ENCODE measurements around the gene ENOX1. TPM values are rescaled to one million over a fixed set of nuclear protein-coding genes. Genes with fewer than 3 reads are reported as not detected.

Gene ENOX1
- total RNA-seq, 1 donor from 2014 or later: 11.5 TPM

DNA sequence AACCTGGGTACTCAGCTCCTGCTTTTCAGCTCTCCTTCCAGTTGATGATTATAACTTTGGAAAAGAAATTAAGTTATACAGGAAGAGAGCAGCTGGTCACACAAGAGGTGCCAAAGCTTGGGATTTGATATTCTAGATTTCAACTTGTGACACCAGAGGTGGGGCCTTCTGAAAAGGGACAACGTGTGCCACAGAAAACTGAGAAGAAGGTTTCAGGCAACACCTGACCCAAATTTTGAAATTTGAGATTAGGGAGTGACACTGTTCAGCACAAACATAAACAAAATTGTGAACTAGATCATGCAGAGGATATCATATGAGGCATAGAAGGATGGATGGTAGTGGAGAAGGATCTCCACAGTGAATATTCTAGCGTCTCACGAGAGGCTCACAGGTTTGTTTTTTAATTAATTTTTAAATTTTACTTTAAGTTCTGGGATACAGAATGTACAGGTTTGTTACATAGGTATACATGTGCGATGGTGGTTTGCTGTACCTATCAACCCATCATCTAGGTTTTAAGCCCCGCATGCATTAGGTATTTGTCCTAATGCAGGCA is 379.7 kb downstream of the ENOX1 start:
- Histone ChIP-seq H3K27ac (ENCODE audit: low read depth, low read length) (peak overlapping the region; percentile 66), H3K4me1 (ENCODE audit: control insufficient read depth in 3 of 3, insufficient read depth in 3 of 3, low read length in 3 of 3) (peaks cover 3 to 7% (median 5%) of the 10 kb centered on the region in 3 donors), H3K36me3 (ENCODE audit: control insufficient read depth in 3 of 3, insufficient read depth in 3 of 3, low read length in 3 of 3) (no peaks in the 10 kb centered on the region), H3K9ac (ENCODE audit: low read depth in 1 of 3, low read length in 3 of 3) (no peak overlapping the region), H3K9me3 (ENCODE audit: control insufficient read depth in 3 of 3, low read length in 3 of 3) (no peaks in the 10 kb centered on the region), H3K27me3 (ENCODE audit: control insufficient read depth in 3 of 3, insufficient read depth in 3 of 3, low read length in 3 of 3) (no peaks in the 10 kb centered on the region), H3K4me3 (ENCODE audit: low read length in 3 of 3) (peak overlapping the region in 1 of 3 donors; percentile 8)

DNA sequence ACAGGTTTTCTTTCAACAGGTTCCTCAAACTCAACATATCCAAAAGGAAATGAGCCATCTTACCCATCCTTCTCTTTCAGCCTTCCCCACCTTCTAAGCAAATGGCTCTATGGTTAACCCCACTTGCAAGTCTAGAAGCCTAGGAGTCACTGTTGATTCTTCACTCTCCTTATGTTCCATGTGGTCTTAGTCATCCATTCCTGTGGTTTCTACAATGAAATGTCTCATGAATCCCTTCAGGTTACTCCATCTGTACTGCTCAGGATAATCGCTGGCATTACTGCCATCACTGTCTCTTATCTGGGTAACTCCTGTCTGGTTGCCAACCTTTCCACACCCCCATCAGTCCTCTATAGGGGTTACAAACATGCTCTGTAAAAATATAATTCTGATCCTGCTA is 381.3 kb downstream of the ENOX1 start:
- no peak overlapping the region for H3K27ac ChIP-seq (ENCODE audit: low read depth, low read length)
- H3K4me1 ChIP-seq (ENCODE audit: control insufficient read depth in 3 of 3, insufficient read depth in 3 of 3, low read length in 3 of 3): peaks cover 0 to 3% (median 0%) of the 10 kb centered on the region in 3 donors
- H3K9me3 ChIP-seq (ENCODE audit: control insufficient read depth in 3 of 3, low read length in 3 of 3): no peaks in the 10 kb centered on the region
- H3K9ac ChIP-seq (ENCODE audit: low read depth in 1 of 3, low read length in 3 of 3): no peak overlapping the region
- no peaks in the 10 kb centered on the region for H3K36me3 ChIP-seq (ENCODE audit: control insufficient read depth in 3 of 3, insufficient read depth in 3 of 3, low read length in 3 of 3)
- no peaks in the 10 kb centered on the region for H3K27me3 ChIP-seq (ENCODE audit: control insufficient read depth in 3 of 3, insufficient read depth in 3 of 3, low read length in 3 of 3)
- H3K4me3 ChIP-seq (ENCODE audit: low read length in 3 of 3): no peak overlapping the region

DNA sequence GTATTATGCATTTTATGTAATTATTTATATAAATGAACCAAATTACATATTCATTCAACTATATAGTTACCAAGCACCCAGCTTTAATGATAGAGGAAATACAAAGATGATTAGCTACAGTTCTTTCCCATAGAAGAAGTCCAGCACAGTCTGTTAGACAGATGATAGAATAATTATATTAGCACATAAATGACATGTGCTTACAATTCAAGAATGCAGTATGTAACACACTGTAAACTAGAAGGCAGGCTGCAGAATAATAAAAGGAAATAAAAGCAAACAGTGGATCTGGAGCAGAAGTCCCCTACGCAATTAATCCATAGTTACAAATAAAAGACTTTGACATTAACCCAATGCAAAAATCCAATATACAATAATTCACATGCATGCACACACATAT is 384.4 kb downstream of the ENOX1 start:
- H3K4me3 ChIP-seq (ENCODE audit: low read length in 3 of 3): no peak overlapping the region
- no peaks in the 10 kb centered on the region for H3K9me3 ChIP-seq (ENCODE audit: control insufficient read depth in 3 of 3, low read length in 3 of 3)
- peaks cover 0 to under 1% (median 0%) of the 10 kb centered on the region in 3 donors for H3K4me1 ChIP-seq (ENCODE audit: control insufficient read depth in 3 of 3, insufficient read depth in 3 of 3, low read length in 3 of 3)
- H3K9ac ChIP-seq (ENCODE audit: low read depth in 1 of 3, low read length in 3 of 3): no peak overlapping the region
- no peak overlapping the region for H3K27ac ChIP-seq (ENCODE audit: low read depth, low read length)
- H3K36me3 ChIP-seq (ENCODE audit: control insufficient read depth in 3 of 3, insufficient read depth in 3 of 3, low read length in 3 of 3): no peaks in the 10 kb centered on the region
- no peaks in the 10 kb centered on the region for H3K27me3 ChIP-seq (ENCODE audit: control insufficient read depth in 3 of 3, insufficient read depth in 3 of 3, low read length in 3 of 3)

DNA sequence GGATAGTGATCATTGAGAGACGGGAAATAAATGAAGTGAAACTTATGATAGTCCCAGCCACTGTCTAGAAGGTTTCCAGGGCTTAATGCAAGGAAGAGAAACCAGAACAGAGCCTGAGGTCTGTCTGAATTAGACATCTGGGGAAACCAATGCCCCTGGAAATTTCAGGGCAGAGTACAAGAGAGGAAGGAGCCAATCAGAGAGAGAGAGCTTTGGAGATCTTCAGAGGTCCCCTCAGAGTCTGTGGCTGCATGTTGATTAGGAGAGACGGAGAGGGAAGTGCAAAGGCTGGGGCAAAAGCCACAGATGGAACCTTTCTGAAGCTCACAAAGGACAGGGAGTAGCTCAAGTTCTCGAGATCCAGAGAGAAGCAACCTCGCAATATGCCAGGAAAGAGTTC is 385.4 kb downstream of the ENOX1 start:
- Histone ChIP-seq H3K4me3 (ENCODE audit: low read length in 3 of 3) (no peak overlapping the region), H3K27me3 (ENCODE audit: control insufficient read depth in 3 of 3, insufficient read depth in 3 of 3, low read length in 3 of 3) (no peaks in the 10 kb centered on the region), H3K9me3 (ENCODE audit: control insufficient read depth in 3 of 3, low read length in 3 of 3) (no peaks in the 10 kb centered on the region), H3K36me3 (ENCODE audit: control insufficient read depth in 3 of 3, insufficient read depth in 3 of 3, low read length in 3 of 3) (no peaks in the 10 kb centered on the region), H3K9ac (ENCODE audit: low read depth in 1 of 3, low read length in 3 of 3) (no peak overlapping the region), H3K4me1 (ENCODE audit: control insufficient read depth in 3 of 3, insufficient read depth in 3 of 3, low read length in 3 of 3) (no peaks in the 10 kb centered on the region), H3K27ac (ENCODE audit: low read depth, low read length) (no peak overlapping the region)

DNA sequence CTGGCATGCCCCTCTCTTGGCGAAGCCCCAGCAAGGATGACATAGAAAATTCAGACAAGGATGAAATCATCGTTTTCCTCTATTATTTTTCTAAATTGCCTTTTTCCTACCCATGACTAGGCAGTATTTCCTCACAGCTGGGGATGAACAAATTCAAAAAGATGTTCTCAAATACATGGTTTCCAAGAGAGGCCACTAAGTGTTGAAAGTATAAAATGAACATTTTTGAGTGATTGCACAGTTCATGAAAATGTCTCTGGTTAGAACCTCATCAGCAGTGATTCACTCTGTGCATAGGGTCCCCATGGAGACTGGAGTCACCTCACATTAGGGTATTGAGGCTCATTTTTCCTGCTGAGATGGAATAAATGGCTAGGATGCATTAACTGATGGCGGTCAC is 389.7 kb downstream of the ENOX1 start:
- Histone ChIP-seq H3K9ac (ENCODE audit: low read depth in 1 of 3, low read length in 3 of 3) (no peak overlapping the region), H3K9me3 (ENCODE audit: control insufficient read depth in 3 of 3, low read length in 3 of 3) (no peaks in the 10 kb centered on the region), H3K36me3 (ENCODE audit: control insufficient read depth in 3 of 3, insufficient read depth in 3 of 3, low read length in 3 of 3) (no peaks in the 10 kb centered on the region), H3K27me3 (ENCODE audit: control insufficient read depth in 3 of 3, insufficient read depth in 3 of 3, low read length in 3 of 3) (no peaks in the 10 kb centered on the region), H3K4me3 (ENCODE audit: low read length in 3 of 3) (no peak overlapping the region), H3K27ac (ENCODE audit: low read depth, low read length) (no peak overlapping the region), H3K4me1 (ENCODE audit: control insufficient read depth in 3 of 3, insufficient read depth in 3 of 3, low read length in 3 of 3) (no peaks in the 10 kb centered on the region)

DNA sequence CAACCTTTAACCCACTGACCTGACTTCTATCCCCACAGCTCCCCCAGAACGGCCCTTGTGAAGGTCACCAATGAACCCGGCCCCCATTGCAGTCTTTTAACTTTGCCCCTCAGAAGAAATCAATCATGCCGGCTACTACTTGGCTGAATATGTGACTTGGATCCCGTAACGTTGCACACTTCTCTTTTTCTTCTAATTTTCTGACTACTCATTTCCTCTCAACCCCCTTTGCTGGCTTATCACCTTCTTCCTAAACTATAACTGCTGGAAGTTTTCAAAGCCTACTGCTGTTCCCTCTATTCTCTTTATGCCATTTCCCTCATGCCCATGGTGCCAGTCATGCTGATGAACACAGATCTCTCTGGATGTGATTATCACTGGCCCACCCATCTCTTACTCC is 395.7 kb downstream of the ENOX1 start:
- no peak overlapping the region for H3K9ac ChIP-seq (ENCODE audit: low read depth in 1 of 3, low read length in 3 of 3)
- peak overlapping the region; percentile 9 for H3K27ac ChIP-seq (ENCODE audit: low read depth, low read length)
- H3K4me3 ChIP-seq (ENCODE audit: low read length in 3 of 3): no peak overlapping the region
- no peaks in the 10 kb centered on the region for H3K27me3 ChIP-seq (ENCODE audit: control insufficient read depth in 3 of 3, insufficient read depth in 3 of 3, low read length in 3 of 3)
- H3K36me3 ChIP-seq (ENCODE audit: control insufficient read depth in 3 of 3, insufficient read depth in 3 of 3, low read length in 3 of 3): no peaks in the 10 kb centered on the region
- peaks cover 8 to 24% (median 19%) of the 10 kb centered on the region in 3 donors for H3K4me1 ChIP-seq (ENCODE audit: control insufficient read depth in 3 of 3, insufficient read depth in 3 of 3, low read length in 3 of 3)
- no peaks in the 10 kb centered on the region for H3K9me3 ChIP-seq (ENCODE audit: control insufficient read depth in 3 of 3, low read length in 3 of 3)

DNA sequence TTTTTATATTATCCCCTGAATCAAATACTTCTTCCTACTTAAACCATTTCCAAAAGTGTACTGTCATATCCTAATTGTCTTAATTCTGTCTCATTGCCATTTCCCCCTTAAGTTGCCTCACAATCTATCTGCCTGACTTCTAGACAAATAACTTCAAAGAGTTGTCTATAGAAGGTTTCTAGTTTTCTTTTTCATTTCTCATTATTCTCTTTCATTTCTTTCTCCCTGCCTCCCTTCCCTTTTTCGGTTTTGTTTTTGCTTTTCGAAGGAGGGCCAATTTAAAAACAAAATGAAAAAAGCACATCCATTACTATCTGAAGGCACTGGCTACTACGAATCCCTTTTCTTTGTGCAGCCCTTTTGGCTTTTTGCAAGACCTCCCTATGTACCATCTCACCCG is 396.2 kb downstream of the ENOX1 start:
- Histone ChIP-seq H3K4me3 (ENCODE audit: low read length in 3 of 3) (no peak overlapping the region), H3K9me3 (ENCODE audit: control insufficient read depth in 3 of 3, low read length in 3 of 3) (no peaks in the 10 kb centered on the region), H3K27me3 (ENCODE audit: control insufficient read depth in 3 of 3, insufficient read depth in 3 of 3, low read length in 3 of 3) (no peaks in the 10 kb centered on the region), H3K9ac (ENCODE audit: low read depth in 1 of 3, low read length in 3 of 3) (no peak overlapping the region), H3K36me3 (ENCODE audit: control insufficient read depth in 3 of 3, insufficient read depth in 3 of 3, low read length in 3 of 3) (no peaks in the 10 kb centered on the region), H3K27ac (ENCODE audit: low read depth, low read length) (peak overlapping the region; percentile 9), H3K4me1 (ENCODE audit: control insufficient read depth in 3 of 3, insufficient read depth in 3 of 3, low read length in 3 of 3) (peaks cover 8 to 24% (median 19%) of the 10 kb centered on the region in 3 donors)

DNA sequence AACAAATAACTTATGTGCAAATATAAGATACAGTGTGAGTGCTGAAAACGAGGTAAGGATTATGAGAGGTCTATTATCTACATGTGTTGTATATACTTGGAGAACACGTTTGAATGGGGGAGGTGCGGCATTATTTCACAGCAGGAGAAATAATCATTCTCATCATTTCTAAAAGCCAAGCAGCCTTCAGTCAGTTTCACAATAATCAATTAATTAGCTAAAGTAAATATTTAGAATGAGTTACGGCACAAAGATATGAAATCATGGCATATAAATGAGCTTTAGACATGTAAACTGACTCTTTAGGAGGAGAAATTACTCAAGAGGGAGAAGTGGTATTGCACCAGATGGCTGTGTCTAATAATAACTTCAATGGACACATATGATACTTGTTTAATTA is 396.8 kb downstream of the ENOX1 start:
- H3K36me3 ChIP-seq (ENCODE audit: control insufficient read depth in 3 of 3, insufficient read depth in 3 of 3, low read length in 3 of 3): no peaks in the 10 kb centered on the region

DNA sequence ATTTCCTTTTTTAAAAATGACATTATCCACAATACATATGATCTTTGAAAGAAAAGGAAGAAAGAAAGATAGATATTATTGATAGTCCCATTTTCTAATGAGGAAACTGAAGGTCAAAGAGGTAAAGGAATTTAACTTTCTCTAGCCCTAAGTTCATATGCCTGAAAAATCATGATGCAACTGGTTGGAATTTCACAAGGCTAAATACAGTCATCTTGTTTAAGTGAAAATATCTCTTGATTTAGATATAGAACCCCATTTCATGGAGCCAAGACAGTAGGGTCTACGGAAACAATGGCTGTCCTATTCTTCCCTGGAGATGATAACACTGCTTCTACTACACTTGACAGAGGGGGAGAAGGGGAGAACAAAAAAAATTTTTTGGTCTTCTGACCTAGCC is 397.2 kb downstream of the ENOX1 start:
- no peak overlapping the region for H3K9ac ChIP-seq (ENCODE audit: low read depth in 1 of 3, low read length in 3 of 3)
- peak overlapping the region; percentile 81 for H3K27ac ChIP-seq (ENCODE audit: low read depth, low read length)
- H3K9me3 ChIP-seq (ENCODE audit: control insufficient read depth in 3 of 3, low read length in 3 of 3): no peaks in the 10 kb centered on the region
- peaks cover 8 to 24% (median 19%) of the 10 kb centered on the region in 3 donors for H3K4me1 ChIP-seq (ENCODE audit: control insufficient read depth in 3 of 3, insufficient read depth in 3 of 3, low read length in 3 of 3)
- no peak overlapping the region for H3K4me3 ChIP-seq (ENCODE audit: low read length in 3 of 3)
- H3K27me3 ChIP-seq (ENCODE audit: control insufficient read depth in 3 of 3, insufficient read depth in 3 of 3, low read length in 3 of 3): no peaks in the 10 kb centered on the region
- no peaks in the 10 kb centered on the region for H3K36me3 ChIP-seq (ENCODE audit: control insufficient read depth in 3 of 3, insufficient read depth in 3 of 3, low read length in 3 of 3)

More for the DNA sequence above, 396.8 kb downstream of the ENOX1 start:
- no peaks in the 10 kb centered on the region for H3K27me3 ChIP-seq (ENCODE audit: control insufficient read depth in 3 of 3, insufficient read depth in 3 of 3, low read length in 3 of 3)
- H3K27ac ChIP-seq (ENCODE audit: low read depth, low read length): peak overlapping the region; percentile 81
- H3K4me3 ChIP-seq (ENCODE audit: low read length in 3 of 3): no peak overlapping the region
- peaks cover 8 to 24% (median 19%) of the 10 kb centered on the region in 3 donors for H3K4me1 ChIP-seq (ENCODE audit: control insufficient read depth in 3 of 3, insufficient read depth in 3 of 3, low read length in 3 of 3)
- H3K9ac ChIP-seq (ENCODE audit: low read depth in 1 of 3, low read length in 3 of 3): no peak overlapping the region
- H3K9me3 ChIP-seq (ENCODE audit: control insufficient read depth in 3 of 3, low read length in 3 of 3): no peaks in the 10 kb centered on the region

DNA sequence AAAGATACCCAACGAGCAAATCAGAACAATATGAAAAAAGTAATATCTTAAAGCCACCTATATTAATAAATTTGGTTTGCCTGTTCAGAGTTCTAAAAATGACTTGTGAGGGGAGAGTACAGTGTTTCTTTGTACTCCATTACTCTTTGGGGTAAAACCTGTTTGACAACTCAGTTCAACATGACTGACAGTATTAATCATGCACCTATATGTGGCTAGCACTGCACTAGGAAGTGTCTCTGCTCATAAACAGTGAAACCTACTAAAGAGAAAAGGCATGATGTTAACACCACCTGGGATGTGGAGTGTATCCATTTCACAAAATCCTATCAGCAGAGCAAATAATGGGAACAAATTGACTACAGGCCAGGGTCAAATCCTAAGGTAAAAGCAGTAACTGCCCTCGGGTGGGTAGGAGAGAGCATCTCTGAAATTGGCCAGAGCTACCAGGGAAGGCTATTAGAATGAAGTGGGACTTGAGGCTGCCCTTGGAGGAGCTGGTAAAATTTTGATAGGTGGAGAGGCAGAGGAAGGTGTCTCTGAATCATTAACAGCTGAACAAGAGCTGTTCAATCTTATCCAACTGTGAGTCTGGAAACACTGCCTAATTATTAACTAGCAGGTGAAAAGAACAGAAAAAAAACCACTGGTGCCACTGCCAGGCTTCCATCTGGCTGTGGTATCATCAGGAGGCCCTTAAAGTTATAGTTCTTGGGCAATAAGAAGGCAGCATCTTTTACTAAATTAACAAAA is 398.3 kb downstream of the ENOX1 start:
- Histone ChIP-seq H3K27ac (ENCODE audit: low read depth, low read length) (peak overlapping the region; percentile 81), H3K27me3 (ENCODE audit: control insufficient read depth in 3 of 3, insufficient read depth in 3 of 3, low read length in 3 of 3) (no peaks in the 10 kb centered on the region), H3K9ac (ENCODE audit: low read depth in 1 of 3, low read length in 3 of 3) (peak overlapping the region in 1 of 3 donors; percentile 4), H3K9me3 (ENCODE audit: control insufficient read depth in 3 of 3, low read length in 3 of 3) (no peaks in the 10 kb centered on the region), H3K4me3 (ENCODE audit: low read length in 3 of 3) (peak overlapping the region in 1 of 3 donors; percentile 7), H3K36me3 (ENCODE audit: control insufficient read depth in 3 of 3, insufficient read depth in 3 of 3, low read length in 3 of 3) (no peaks in the 10 kb centered on the region), H3K4me1 (ENCODE audit: control insufficient read depth in 3 of 3, insufficient read depth in 3 of 3, low read length in 3 of 3) (peaks cover 8 to 24% (median 19%) of the 10 kb centered on the region in 3 donors)
